ENCODE measurements around the gene TPBGL.

The TPBGL gene

GRCh38 chr11:75214411-75214821 lies 26.2 kb upstream of the TPBGL start:
- DNase-seq = peak; percentile 83

GRCh38 chr11:75214843-75215242 lies 25.7 kb upstream of the TPBGL start:
- no peak for DNase-seq

GRCh38 chr11:75219869-75220268 lies 20.7 kb upstream of the TPBGL start:
- peak; percentile 27 for DNase-seq

- peak; percentile 90 for DNase-seq
Measured at GRCh38 chr11:75223954-75224643, 16.5 kb upstream of the TPBGL start.

GRCh38 chr11:75225794-75226193 lies 14.8 kb upstream of the TPBGL start:
- DNase-seq = no peak

GRCh38 chr11:75229466-75229865 lies 11.1 kb upstream of the TPBGL start:
- DNase-seq = no peak

- DNase-seq = no peak
Measured at GRCh38 chr11:75230621-75231020, 10.0 kb upstream of the TPBGL start.

GRCh38 chr11:75233754-75234172 lies 6.8 kb upstream of the TPBGL start:
- peak; percentile 64 for DNase-seq

- DNase-seq = no peak
Measured at GRCh38 chr11:75236062-75236461, 4.5 kb upstream of the TPBGL start.

- no peak for DNase-seq
Measured at GRCh38 chr11:75237050-75237449, 3.5 kb upstream of the TPBGL start.

GRCh38 chr11:75238595-75239440 lies 1.8 kb upstream of the TPBGL start:
- peak; percentile 41 for DNase-seq

- no peak for DNase-seq
Measured at GRCh38 chr11:75239531-75240290, 863 bp upstream of the TPBGL start.

- DNase-seq = peak; percentile 98
Measured at GRCh38 chr11:75241036-75241905, 697 bp downstream of the TPBGL start.

GRCh38 chr11:75241906-75242644 lies 1.5 kb downstream of the TPBGL start:
- DNase-seq = peak; percentile 77

- peak; percentile 50 for DNase-seq
Measured at GRCh38 chr11:75242722-75243600, 2.4 kb downstream of the TPBGL start.

- DNase-seq = no peak
Measured at GRCh38 chr11:75244052-75244814, 3.7 kb downstream of the TPBGL start.

- peak; percentile 60 for DNase-seq
Measured at GRCh38 chr11:75245356-75246005, 4.9 kb downstream of the TPBGL start.

GRCh38 chr11:75246006-75246670 lies 5.6 kb downstream of the TPBGL start:
- DNase-seq = peak; percentile 50

Data from DMS53 (cell line).